ENCODE data around the gene AAGAB.
"Not testable (repeated sequence)": the region's sequence is repeated elsewhere in the genome, so short reads cannot be mapped to it uniquely, and the experiment has no call there.

GRCh38 chr15:67246606-67247005, 7.9 kb downstream of the AAGAB start:
- TF ChIP-seq, protein P1, sequence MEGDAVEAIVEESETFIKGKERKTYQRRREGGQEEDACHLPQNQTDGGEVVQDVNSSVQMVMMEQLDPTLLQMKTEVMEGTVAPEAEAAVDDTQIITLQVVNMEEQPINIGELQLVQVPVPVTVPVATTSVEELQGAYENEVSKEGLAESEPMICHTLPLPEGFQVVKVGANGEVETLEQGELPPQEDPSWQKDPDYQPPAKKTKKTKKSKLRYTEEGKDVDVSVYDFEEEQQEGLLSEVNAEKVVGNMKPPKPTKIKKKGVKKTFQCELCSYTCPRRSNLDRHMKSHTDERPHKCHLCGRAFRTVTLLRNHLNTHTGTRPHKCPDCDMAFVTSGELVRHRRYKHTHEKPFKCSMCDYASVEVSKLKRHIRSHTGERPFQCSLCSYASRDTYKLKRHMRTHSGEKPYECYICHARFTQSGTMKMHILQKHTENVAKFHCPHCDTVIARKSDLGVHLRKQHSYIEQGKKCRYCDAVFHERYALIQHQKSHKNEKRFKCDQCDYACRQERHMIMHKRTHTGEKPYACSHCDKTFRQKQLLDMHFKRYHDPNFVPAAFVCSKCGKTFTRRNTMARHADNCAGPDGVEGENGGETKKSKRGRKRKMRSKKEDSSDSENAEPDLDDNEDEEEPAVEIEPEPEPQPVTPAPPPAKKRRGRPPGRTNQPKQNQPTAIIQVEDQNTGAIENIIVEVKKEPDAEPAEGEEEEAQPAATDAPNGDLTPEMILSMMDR (IDR thresholded peaks at IDR 0.05; ENCODE audit: poor library complexity, severe bottlenecking), result not testable (repeated sequence)
- not testable (repeated sequence) for TF ChIP-seq EP300 (conservative IDR thresholded peaks at IDR 0.05; ENCODE audit: poor library complexity, severe bottlenecking); MXI1 (conservative IDR thresholded peaks at IDR 0.05; ENCODE audit: poor library complexity, severe bottlenecking); EZH2 (IDR thresholded peaks at IDR 0.05; ENCODE audit: borderline replicate concordance, insufficient read depth, low read length, poor library complexity, severe bottlenecking); SMC3 (conservative IDR thresholded peaks at IDR 0.05; ENCODE audit: poor library complexity); REST (IDR thresholded peaks at IDR 0.05; ENCODE audit: borderline replicate concordance)

All from neural cell (in vitro differentiated cells).